Immature natural killer cell (primary cell): Measurements from ENCODE around the gene UGT1A8. TPM values are rescaled to one million over a fixed set of nuclear protein-coding genes. Genes with fewer than 3 reads are reported as not detected.
"Not testable (repeated sequence)": the region's sequence is repeated elsewhere in the genome, so short reads cannot be mapped to it uniquely, and the experiment has no call there.

Experiments used
- DNase-seq, 3 donors: peaks; one replicate each; pipeline ENCODE4 v3.0.0; 2022; ENCODE audit warnings: mixed read lengths in 1 of 3
- H3K27ac Mint-ChIP-seq, 6 donors: one replicate each; pipeline ENCODE4 v1.8.0; 2020; ENCODE audit warnings: mixed read lengths in 6 of 6, mild to moderate bottlenecking in 5 of 6, inconsistent platforms in 4 of 6, moderate library complexity in 3 of 6
- H3K27me3 Mint-ChIP-seq, 3 donors: one replicate each; pipeline ENCODE4 v1.8.0; 2020 to 2021; ENCODE audit warnings: low read depth in 3 of 3, mild to moderate bottlenecking in 3 of 3, mixed read lengths in 3 of 3, moderate library complexity in 3 of 3, inconsistent platforms in 1 of 3
- H3K36me3 Mint-ChIP-seq, 3 donors: one replicate each; pipeline ENCODE4 v1.8.0; 2020; ENCODE audit warnings: mixed read lengths in 3 of 3, inconsistent platforms in 2 of 3, mild to moderate bottlenecking in 2 of 3
- H3K4me1 Mint-ChIP-seq, 2 donors: one replicate each; pipeline ENCODE4 v1.8.0; 2020; ENCODE audit warnings: inconsistent platforms in 2 of 2, mild to moderate bottlenecking in 2 of 2, mixed read lengths in 2 of 2, moderate library complexity in 1 of 2
- H3K4me3 Mint-ChIP-seq, 5 donors: one replicate each; pipeline ENCODE4 v1.8.0; 2020; ENCODE audit warnings: mild to moderate bottlenecking in 5 of 5, mixed read lengths in 5 of 5, inconsistent platforms in 3 of 5, moderate library complexity in 3 of 5
- H3K9me3 Mint-ChIP-seq, 6 donors: one replicate each; pipeline ENCODE4 v1.8.0; 2020; ENCODE audit warnings: mild to moderate bottlenecking in 6 of 6, mixed read lengths in 6 of 6, inconsistent platforms in 4 of 6, moderate library complexity in 3 of 6
- polyA plus RNA-seq, 3 donors: library from polyadenylated mRNA; unstranded; fragments of 300-500 nt; fragmentation: Illumina TruSeq; gene quantifications; one replicate each; pipeline ENCODE4 v1.2.3, GENCODE V29; 2021

UGT1A8 gene
- polyA plus RNA-seq, 3 donors from 2014 or later: not detected

DNA sequence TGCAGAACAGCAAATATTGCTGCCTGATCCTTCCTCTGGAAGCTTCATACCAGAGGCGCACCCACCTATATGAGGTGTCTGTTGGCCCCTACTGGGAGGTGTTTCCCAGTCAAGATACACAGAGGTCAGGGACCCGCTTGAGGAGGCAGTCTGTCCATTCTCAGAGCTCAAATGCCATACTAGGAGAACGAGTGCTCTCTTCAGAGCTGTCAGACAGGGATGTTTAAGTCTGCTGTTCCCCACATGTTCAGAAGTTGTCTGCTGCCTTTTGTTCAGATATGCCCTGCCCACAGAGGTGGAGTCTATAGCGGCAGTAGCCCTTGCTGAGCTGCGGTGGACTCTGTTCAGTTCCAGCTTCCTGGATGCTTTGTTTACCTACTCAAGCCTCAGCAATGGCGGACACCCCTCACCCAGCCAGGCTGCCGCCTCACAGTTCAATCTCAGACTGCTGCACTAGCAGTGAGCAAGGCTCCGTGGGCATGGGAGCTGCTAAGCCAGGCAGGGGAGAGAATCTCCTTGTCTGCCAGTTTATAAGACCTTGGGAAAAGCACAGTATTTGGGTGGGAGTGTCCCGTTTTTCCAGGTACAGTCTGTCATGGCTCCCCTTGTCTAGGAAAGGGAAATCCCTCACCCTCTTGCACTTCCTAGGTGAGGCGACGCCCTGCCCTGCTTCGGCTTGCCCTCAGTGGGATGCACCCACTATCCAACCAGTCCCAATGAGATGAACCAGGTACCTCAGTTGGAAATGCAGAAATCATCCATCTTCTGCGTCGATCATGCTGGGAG, 119.6 kb downstream of the UGT1A8 start:
- not testable (repeated sequence) for H3K27ac Mint-ChIP-seq, H3K9me3 Mint-ChIP-seq, H3K36me3 Mint-ChIP-seq, DNase-seq, H3K4me1 Mint-ChIP-seq, H3K4me3 Mint-ChIP-seq
- H3K27me3 Mint-ChIP-seq: peaks cover 3 to 28% (median 11%) of the 10 kb centered on the region in 3 donors

DNA sequence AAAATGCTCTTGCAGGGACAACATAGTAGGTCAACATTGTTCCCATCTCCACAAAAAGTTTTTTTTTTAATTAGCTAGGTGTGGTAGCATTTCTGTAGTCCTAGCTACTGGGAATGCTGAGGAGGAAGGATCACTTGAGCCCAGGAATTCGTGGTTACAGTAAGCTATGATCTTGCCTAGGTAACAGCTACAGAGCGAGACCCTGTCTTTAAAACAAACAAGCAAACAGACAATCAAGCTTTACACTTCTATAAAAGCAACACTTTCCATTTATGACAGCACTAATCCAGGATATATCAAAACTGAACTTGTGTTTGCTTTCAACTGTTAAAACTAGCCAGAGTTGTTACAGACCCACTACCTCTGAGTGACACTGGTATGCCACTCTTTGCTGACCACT, 123.4 kb downstream of the UGT1A8 start:
- H3K27ac Mint-ChIP-seq: no peak overlapping the region
- H3K4me3 Mint-ChIP-seq: no peak overlapping the region
- DNase-seq: no peak
- no peaks in the 10 kb centered on the region for H3K4me1 Mint-ChIP-seq
- H3K27me3 Mint-ChIP-seq: peaks cover 3 to 8% (median 5%) of the 10 kb centered on the region in 3 donors
- H3K36me3 Mint-ChIP-seq: no peaks in the 10 kb centered on the region
- H3K9me3 Mint-ChIP-seq: no peaks in the 10 kb centered on the region

DNA sequence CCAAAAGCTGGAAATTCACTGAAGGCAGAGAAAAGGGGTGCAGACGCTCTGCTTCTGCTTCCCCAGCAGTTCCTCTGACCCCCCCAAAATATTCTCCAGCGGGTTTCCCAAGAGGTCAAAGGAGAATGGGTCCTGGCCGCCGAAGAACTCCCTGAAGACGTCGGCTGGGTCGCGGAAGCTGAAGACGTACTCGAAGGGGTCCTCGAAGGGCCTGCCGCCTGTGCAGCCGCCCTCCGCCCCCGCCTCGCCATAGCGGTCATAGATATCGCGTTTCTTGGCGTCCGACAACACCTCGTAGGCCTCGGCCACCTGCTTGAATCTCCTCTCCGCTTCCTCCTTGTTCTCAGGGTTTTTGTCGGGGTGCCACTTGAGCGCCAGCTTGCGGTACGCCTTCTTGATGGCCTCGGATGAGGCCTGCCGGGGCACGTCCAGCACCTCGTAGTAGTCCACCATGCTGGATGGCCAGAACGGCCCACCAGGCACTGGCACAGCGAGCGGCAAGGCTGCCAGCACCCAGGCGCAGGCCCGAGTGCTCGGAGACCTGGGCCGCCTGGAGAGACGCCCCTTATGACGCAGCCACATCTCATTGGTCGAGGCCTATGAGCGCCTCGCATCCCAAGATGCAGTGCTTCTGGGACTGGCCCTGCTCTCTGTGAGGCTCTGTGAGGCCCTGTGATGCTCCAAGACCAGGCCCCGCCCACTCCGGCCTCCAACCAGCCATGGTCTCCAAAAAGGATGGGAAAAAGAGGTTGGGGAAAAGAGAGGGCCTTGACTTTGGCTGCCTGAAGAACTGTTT, 126.2 kb downstream of the UGT1A8 start:
- Mint-ChIP-seq H3K9me3 (no peaks in the 10 kb centered on the region), H3K4me3 (no peak overlapping the region), H3K27ac (no peak overlapping the region), H3K4me1 (no peaks in the 10 kb centered on the region), H3K36me3 (no peaks in the 10 kb centered on the region), H3K27me3 (peaks cover 3 to 5% (median 4%) of the 10 kb centered on the region in 3 donors)
- DNase-seq: no peak

DNA sequence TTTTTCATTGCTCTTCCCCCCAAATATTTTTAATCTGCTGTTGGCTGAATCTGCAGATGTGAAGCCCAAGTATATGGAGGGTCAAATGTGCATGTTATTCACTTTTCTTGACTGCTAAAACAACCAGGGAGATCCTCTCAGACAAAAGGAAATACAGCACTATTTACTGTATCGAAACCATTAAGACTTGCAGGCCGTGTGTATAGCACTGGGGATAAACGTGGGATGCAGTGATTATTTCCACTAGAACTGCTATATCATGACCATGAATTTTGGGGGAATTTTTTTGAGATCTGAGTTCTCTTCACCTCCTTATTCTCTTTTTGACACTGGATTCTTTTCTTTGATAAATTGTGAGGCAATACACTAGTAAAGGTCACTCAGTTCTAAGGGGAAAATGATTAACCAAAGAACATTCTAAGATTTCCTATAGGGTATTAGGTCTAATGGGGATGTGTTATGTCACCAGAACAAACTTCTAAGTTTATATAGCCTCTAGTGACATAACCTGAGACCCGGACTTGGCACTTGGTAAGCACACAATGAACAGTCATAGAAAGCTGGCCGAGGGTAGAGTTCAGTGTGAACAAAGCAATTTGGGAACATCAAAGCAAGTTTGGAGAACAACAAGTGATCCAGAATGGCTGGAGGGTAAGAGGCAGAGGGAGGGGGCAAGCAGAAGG, 127.8 kb downstream of the UGT1A8 start:
- H3K4me1 Mint-ChIP-seq: no peaks in the 10 kb centered on the region
- no peak overlapping the region for H3K27ac Mint-ChIP-seq
- no peak overlapping the region for H3K4me3 Mint-ChIP-seq
- H3K9me3 Mint-ChIP-seq: peaks cover 0 to 5% (median under 1%) of the 10 kb centered on the region in 6 donors
- peaks cover 0 to 7% (median 4%) of the 10 kb centered on the region in 3 donors for H3K27me3 Mint-ChIP-seq
- DNase-seq: no peak
- H3K36me3 Mint-ChIP-seq: no peaks in the 10 kb centered on the region

GRCh38 chr2:233745838-233746237, 128.4 kb downstream of the UGT1A8 start:
- H3K27ac Mint-ChIP-seq, H3K9me3 Mint-ChIP-seq, H3K4me3 Mint-ChIP-seq, DNase-seq, H3K36me3 Mint-ChIP-seq, H3K4me1 Mint-ChIP-seq, H3K27me3 Mint-ChIP-seq: not testable (repeated sequence)

DNA sequence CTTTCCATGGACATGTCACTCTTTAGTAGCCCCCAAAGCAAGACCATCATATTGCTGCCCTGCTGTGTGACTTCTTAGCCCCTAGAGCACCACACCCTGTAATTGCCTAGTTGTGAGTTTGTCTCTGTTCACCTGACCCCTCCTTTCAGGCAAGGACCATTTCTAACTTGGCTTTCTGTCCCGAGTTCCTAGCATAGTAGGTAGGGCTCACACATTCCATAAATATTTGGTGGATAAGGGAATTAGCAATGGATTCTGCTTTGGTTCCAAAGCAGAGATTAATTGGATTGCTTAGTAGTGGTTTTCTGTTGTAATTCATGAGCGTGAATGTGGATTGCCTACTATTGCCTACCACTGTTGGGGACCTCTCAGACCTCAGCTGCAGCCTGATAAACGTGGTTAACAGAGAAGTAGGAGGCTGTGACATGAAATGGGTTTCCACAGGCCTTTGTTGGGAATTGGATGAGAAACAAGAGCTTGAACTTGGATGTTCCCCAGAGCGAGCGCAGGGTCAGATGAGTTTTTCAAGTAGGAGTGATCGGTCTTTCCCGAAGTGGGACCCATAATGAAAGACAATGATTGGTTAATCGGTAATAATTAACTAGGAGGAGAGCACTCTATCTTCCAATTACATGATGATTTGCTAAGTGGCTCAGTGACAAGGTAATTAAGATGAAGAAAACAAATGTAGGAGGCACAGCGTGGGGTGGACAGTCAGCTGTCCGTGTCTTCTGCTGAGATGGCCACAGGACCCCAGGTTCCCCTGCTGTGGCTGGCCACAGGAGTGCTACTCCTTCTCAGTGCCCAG, 129.2 kb downstream of the UGT1A8 start:
- Mint-ChIP-seq H3K4me3 (no peak overlapping the region), H3K27ac (no peak overlapping the region), H3K36me3 (no peaks in the 10 kb centered on the region), H3K9me3 (peaks cover 0 to 15% (median 4%) of the 10 kb centered on the region in 6 donors), H3K27me3 (peaks cover 0 to 10% (median 3%) of the 10 kb centered on the region in 3 donors), H3K4me1 (no peaks in the 10 kb centered on the region)
- DNase-seq: no peak

DNA sequence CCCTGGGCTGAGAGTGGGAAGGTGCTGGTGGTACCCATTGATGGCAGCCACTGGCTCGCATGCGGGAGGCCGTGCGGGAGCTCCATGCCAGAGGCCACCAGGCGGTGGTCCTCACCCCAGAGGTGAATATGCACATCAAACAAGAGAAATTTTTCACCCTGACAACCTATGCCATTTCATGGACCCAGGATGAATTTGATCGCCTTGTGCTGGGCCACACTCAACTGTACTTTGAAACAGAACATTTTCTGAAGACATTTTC, 129.8 kb downstream of the UGT1A8 start:
- no peak for DNase-seq
- peaks cover 0 to 15% (median 5%) of the 10 kb centered on the region in 3 donors for H3K27me3 Mint-ChIP-seq
- H3K4me3 Mint-ChIP-seq: no peak overlapping the region
- H3K36me3 Mint-ChIP-seq: no peaks in the 10 kb centered on the region
- no peaks in the 10 kb centered on the region for H3K4me1 Mint-ChIP-seq
- H3K27ac Mint-ChIP-seq: no peak overlapping the region
- peaks cover 0 to 17% (median 4%) of the 10 kb centered on the region in 6 donors for H3K9me3 Mint-ChIP-seq

DNA sequence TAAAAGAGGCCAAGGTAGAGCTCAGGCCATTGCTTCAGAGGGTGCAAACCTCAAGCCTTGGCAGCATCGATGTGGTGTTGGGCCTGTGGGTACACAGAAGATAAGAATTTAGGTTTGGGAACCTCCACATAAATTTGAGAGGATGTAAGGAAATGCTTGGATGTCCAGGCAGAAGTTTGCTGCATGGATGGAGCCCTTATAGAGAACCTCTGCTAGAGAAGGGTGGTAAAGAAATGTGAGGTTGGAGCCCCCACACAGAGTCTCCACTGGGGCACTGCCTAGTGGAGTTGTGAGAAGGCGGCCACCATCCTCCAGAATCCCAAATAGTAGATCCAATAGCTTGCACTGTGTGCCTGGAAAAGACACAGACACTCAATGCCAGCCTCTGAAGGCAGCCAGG, 133.3 kb downstream of the UGT1A8 start:
- H3K4me3 Mint-ChIP-seq, DNase-seq, H3K27ac Mint-ChIP-seq, H3K36me3 Mint-ChIP-seq, H3K4me1 Mint-ChIP-seq: not testable (repeated sequence)
- Mint-ChIP-seq H3K27me3 (peaks cover 0 to 17% (median 2%) of the 10 kb centered on the region in 3 donors), H3K9me3 (peaks cover 0 to 17% (median 4%) of the 10 kb centered on the region in 6 donors)

DNA sequence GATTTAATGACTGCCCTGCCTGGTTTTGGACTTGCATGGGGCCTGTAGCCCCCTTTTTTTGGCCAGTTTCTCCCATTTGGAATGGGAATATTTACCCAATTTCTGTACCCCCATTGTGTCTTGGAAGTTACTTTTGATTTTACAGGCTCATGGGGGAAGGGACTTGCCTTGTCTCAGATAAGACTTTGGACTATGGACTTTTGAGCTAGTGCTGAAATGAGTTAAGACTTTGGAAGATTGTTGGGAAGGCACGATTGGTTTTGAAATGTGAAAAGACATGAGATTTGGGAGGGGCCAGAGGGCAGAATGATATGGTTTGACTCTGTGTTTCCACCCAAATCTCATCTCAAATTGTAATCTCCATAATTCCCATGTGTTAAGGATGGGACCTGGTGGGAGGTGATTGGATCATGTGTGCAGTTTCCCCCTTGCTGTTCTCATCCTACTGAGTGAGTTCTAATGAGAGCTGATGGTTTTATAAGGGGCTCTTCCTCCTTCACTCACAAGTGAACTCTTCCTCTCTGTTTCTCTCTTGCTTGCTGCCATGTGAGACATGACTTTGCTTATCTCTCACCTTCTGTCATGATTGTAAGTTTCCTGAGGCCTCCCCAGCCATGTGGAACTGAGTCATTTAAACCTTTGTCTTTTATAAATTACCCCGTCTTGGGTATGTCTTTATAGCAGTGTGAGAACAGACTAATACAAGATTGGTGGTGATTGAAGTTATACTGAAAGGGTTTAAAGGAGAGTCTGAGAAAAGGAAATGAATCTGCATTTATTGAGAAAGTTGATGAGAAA, 134.0 kb downstream of the UGT1A8 start:
- not testable (repeated sequence) for H3K27ac Mint-ChIP-seq, DNase-seq, H3K36me3 Mint-ChIP-seq, H3K4me3 Mint-ChIP-seq, H3K4me1 Mint-ChIP-seq
- Mint-ChIP-seq H3K27me3 (peaks cover 0 to 17% (median 2%) of the 10 kb centered on the region in 3 donors), H3K9me3 (peaks cover 0 to 17% (median 4%) of the 10 kb centered on the region in 6 donors)

- Mint-ChIP-seq H3K4me3 (no peak overlapping the region), H3K36me3 (no peaks in the 10 kb centered on the region), H3K27ac (no peak overlapping the region), H3K4me1 (no peaks in the 10 kb centered on the region), H3K9me3 (peaks cover 0 to 15% (median 2%) of the 10 kb centered on the region in 6 donors), H3K27me3 (peaks cover 0 to 10% (median 2%) of the 10 kb centered on the region in 3 donors)
- DNase-seq: no peak
Measured at GRCh38 chr2:233754872-233755611, 137.6 kb downstream of the UGT1A8 start.

DNA sequence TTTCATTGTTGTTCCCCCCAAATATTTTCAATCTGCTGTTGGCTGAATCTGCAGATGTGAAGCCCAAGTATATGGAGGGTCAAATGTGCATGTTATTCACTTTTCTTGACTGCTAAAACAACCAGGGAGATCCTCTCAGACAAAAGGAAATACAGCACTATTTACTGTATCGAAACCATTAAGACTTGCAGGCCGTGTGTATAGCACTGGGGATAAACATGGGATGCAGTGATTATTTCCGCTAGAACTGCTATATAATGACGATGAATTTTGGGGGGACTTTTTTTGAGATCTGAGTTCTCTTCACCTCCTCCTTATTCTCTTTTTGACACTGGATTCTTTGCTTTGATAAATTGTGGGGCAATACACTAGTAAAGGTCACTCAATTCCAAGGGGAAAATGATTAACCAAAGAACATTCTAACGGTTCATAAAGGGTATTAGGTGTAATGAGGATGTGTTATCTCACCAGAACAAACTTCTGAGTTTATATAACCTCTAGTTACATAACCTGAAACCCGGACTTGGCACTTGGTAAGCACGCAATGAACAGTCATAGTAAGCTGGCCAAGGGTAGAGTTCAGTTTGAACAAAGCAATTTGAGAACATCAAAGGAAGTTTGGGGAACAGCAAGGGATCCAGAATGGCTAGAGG, 139.1 kb downstream of the UGT1A8 start:
- no peaks in the 10 kb centered on the region for H3K4me1 Mint-ChIP-seq
- H3K27ac Mint-ChIP-seq: no peak overlapping the region
- peaks cover 0 to 8% (median 5%) of the 10 kb centered on the region in 3 donors for H3K27me3 Mint-ChIP-seq
- DNase-seq: no peak
- H3K4me3 Mint-ChIP-seq: no peak overlapping the region
- H3K36me3 Mint-ChIP-seq: no peaks in the 10 kb centered on the region
- H3K9me3 Mint-ChIP-seq: peaks cover 0 to 3% (median 0%) of the 10 kb centered on the region in 6 donors

- no peaks in the 10 kb centered on the region for H3K4me1 Mint-ChIP-seq
- H3K27ac Mint-ChIP-seq: no peak overlapping the region
- no peak overlapping the region for H3K4me3 Mint-ChIP-seq
- H3K27me3 Mint-ChIP-seq: peaks cover 0 to 3% (median 0%) of the 10 kb centered on the region in 3 donors
- no peaks in the 10 kb centered on the region for H3K9me3 Mint-ChIP-seq
- no peak for DNase-seq
- no peaks in the 10 kb centered on the region for H3K36me3 Mint-ChIP-seq
Measured at GRCh38 chr2:233758141-233758540, 140.7 kb downstream of the UGT1A8 start.
